KOPT-K1 (cell line): ENCODE data around the gene UBXN1.
A peak's percentile ranks its signal among the peaks of the same experiment; 100 is the strongest.

ENCODE experiments used
- H3K27ac ChIP-seq: fragments of 200-600 bp; sonication (generic); 2 replicates; pipeline ENCODE4 v1.5.1; 2016; ENCODE audit warnings: antibody characterized with exemption, mild to moderate bottlenecking, low read depth, low read length; ENCODE audit not compliant: poor library complexity, severe bottlenecking
- H3K36me3 ChIP-seq: fragments of 200-600 bp; sonication (generic); 2 replicates; pipeline ENCODE4 v1.5.1; 2017; ENCODE audit warnings: antibody characterized with exemption, mild to moderate bottlenecking, low read length, moderate library complexity; ENCODE audit not compliant: insufficient read depth
- H3K9me3 ChIP-seq: fragments of 200-600 bp; sonication (generic); 2 replicates; pipeline ENCODE4 v1.5.1; 2017; ENCODE audit warnings: antibody characterized with exemption, low read length, mild to moderate bottlenecking; ENCODE audit not compliant: insufficient read depth, poor library complexity, severe bottlenecking

UBXN1 gene

GRCh38 chr11:62678770-62679696, at the start of gene UBXN1:
TSS of gene UBXN1 (minus strand) at chr11:62679073. CDS start at chr11:62678923, 150 bp downstream.
- Histone ChIP-seq H3K36me3 (peaks cover 37% of the 10 kb centered on the region), H3K27ac (peak within 1 kb of the TSS; percentile 82), H3K9me3 (no peaks in the 10 kb centered on the region)

GRCh38 chr11:62728171-62728988, 49.5 kb upstream of the UBXN1 start, which contains the start of gene TTC9C:
TSS of gene TTC9C (plus strand) at chr11:62728486. CDS start at chr11:62728849, 363 bp downstream.
- Histone ChIP-seq H3K9me3 (no peaks in the 10 kb centered on the region), H3K27ac (peak within 1 kb of the TSS; percentile 93), H3K36me3 (peaks cover 57% of the 10 kb centered on the region)

- Histone ChIP-seq H3K9me3 (no peaks in the 10 kb centered on the region), H3K36me3 (peaks cover 57% of the 10 kb centered on the region), H3K27ac (peak overlapping the region; percentile 93)
Measured at GRCh38 chr11:62727872-62728170, 48.9 kb upstream of the UBXN1 start.

GRCh38 chr11:62727165-62727871, 48.4 kb upstream of the UBXN1 start, which contains the start of gene HNRNPUL2:
TSS of gene HNRNPUL2 (minus strand) at chr11:62727457. CDS start at chr11:62727156, 301 bp downstream.
- Histone ChIP-seq H3K36me3 (peaks cover 57% of the 10 kb centered on the region), H3K27ac (peak within 1 kb of the TSS; percentile 93), H3K9me3 (no peaks in the 10 kb centered on the region)

GRCh38 chr11:62726915-62727164, 48.0 kb upstream of the UBXN1 start:
- no peaks in the 10 kb centered on the region for H3K9me3 ChIP-seq
- peak overlapping the region; percentile 93 for H3K27ac ChIP-seq
- H3K36me3 ChIP-seq, result peaks cover 57% of the 10 kb centered on the region

GRCh38 chr11:62726156-62726914, 47.5 kb upstream of the UBXN1 start:
- peak overlapping the region; percentile 93 for H3K27ac ChIP-seq
- no peaks in the 10 kb centered on the region for H3K9me3 ChIP-seq
- H3K36me3 ChIP-seq, result peaks cover 57% of the 10 kb centered on the region

GRCh38 chr11:62725646-62726045, 46.8 kb upstream of the UBXN1 start:
- peak overlapping the region; percentile 93 for H3K27ac ChIP-seq
- peaks cover 60% of the 10 kb centered on the region for H3K36me3 ChIP-seq
- H3K9me3 ChIP-seq, result no peaks in the 10 kb centered on the region

- peak overlapping the region; percentile 17 for H3K27ac ChIP-seq
- no peaks in the 10 kb centered on the region for H3K9me3 ChIP-seq
- H3K36me3 ChIP-seq, result peaks cover 74% of the 10 kb centered on the region
Measured at GRCh38 chr11:62724171-62724570, 45.3 kb upstream of the UBXN1 start.

- Histone ChIP-seq H3K9me3 (no peaks in the 10 kb centered on the region), H3K27ac (no peak overlapping the region), H3K36me3 (peaks cover 96% of the 10 kb centered on the region)
Measured at GRCh38 chr11:62721994-62722393, 43.1 kb upstream of the UBXN1 start.

GRCh38 chr11:62719302-62719978, 40.6 kb upstream of the UBXN1 start:
- Histone ChIP-seq H3K36me3 (peaks cover 100% of the 10 kb centered on the region), H3K27ac (no peak overlapping the region), H3K9me3 (no peaks in the 10 kb centered on the region)

- Histone ChIP-seq H3K9me3 (no peaks in the 10 kb centered on the region), H3K36me3 (peaks cover 99% of the 10 kb centered on the region), H3K27ac (no peak overlapping the region)
Measured at GRCh38 chr11:62716816-62717215, 37.9 kb upstream of the UBXN1 start.

- Histone ChIP-seq H3K9me3 (no peaks in the 10 kb centered on the region), H3K27ac (no peak overlapping the region), H3K36me3 (peaks cover 99% of the 10 kb centered on the region)
Measured at GRCh38 chr11:62716206-62716605, 37.3 kb upstream of the UBXN1 start.

GRCh38 chr11:62715150-62716130, 36.6 kb upstream of the UBXN1 start:
- Histone ChIP-seq H3K27ac (no peak overlapping the region), H3K9me3 (no peaks in the 10 kb centered on the region), H3K36me3 (peaks cover 99% of the 10 kb centered on the region)
